H1 (cell line): ENCODE results near the gene PRSS2. TPM values are rescaled to one million over a fixed set of nuclear protein-coding genes. Genes with fewer than 3 reads are reported as not detected.
A peak's percentile ranks its signal among the peaks of the same experiment; 100 is the strongest.

Experiments used
- EGR1 ChIP-seq: IDR thresholded peaks from 2 replicates; pipeline ENCODE4 v1.6.1; 2011; ENCODE audit warnings: low read depth, low read length, borderline replicate concordance
- NANOG ChIP-seq: IDR thresholded peaks from 2 replicates; pipeline ENCODE4 v1.6.1; 2011; ENCODE audit warnings: low read length, low read depth, mild to moderate bottlenecking, inconsistent platforms; ENCODE audit not compliant: insufficient read depth, poor library complexity, severe bottlenecking
- POLR2AphosphoS5 ChIP-seq: IDR thresholded peaks from 2 replicates; pipeline ENCODE4 v1.6.1; 2011; ENCODE audit warnings: low read depth, low read length
- RBBP5 ChIP-seq: IDR thresholded peaks from 2 replicates; pipeline ENCODE4 v1.7.1; 2012; ENCODE audit warnings: low read depth, mild to moderate bottlenecking, inconsistent platforms, low read length, moderate library complexity, borderline replicate concordance
- SIN3A ChIP-seq, 2 experiments: IDR thresholded peaks in 1 of 2; conservative IDR thresholded peaks in 1 of 2; 2 replicates each; pipeline ENCODE4 v1.6.1; 2011 to 2012; ENCODE audit warnings: low read length in 2 of 2, improper control_type of control experiment in 1 of 2, low read depth in 1 of 2, mild to moderate bottlenecking in 1 of 2
- SP4 ChIP-seq: IDR thresholded peaks from 2 replicates; pipeline ENCODE4 v1.6.1; 2012; ENCODE audit warnings: low read length, inconsistent platforms
- TAF1 ChIP-seq: IDR thresholded peaks from 2 replicates; pipeline ENCODE4 v1.6.1; 2011; ENCODE audit warnings: mild to moderate bottlenecking, low read depth, low read length
- TEAD4 ChIP-seq: IDR thresholded peaks from 2 replicates; pipeline ENCODE4 v1.6.1; 2012; ENCODE audit warnings: low read depth, low read length, inconsistent platforms, mixed read lengths
- polyA plus RNA-seq, 7 experiments: library from polyadenylated mRNA; depleted of rRNA in 3 of 7; stranded (reverse) in 5 of 7; unstranded in 2 of 7; fragments of >200 nt in 5 of 7; fragments of 200-250 nt in 2 of 7; gene quantifications; 1 replicate in 5 of 7; 2 replicates in 1 of 7; 4 replicates in 1 of 7; pipeline versions ENCODE4 v1.2.1 to v1.2.3, GENCODE V29; 2011 to 2013; ENCODE audit warnings: missing spikeins in 2 of 7, mixed read lengths in 2 of 7
- total RNA-seq: library from RNA; stranded (reverse); fragmentation: NEBNext Ultra II Directional; extraction: Animal tissue kit (Norgen Biotek cat#: 25700); gene quantifications from 2 replicates; pipeline ENCODE4 v1.2.1, GENCODE V29; 2021

PRSS2 gene
- total and polyA plus RNA-seq, 2 of the 8 experiments (the other 6 are each of a cell fraction or from before 2014, with no cell fraction given) = not detected

GRCh38 chr7:142795339-142795863, 24.6 kb downstream of the PRSS2 start (continued):
- TF ChIP-seq NANOG (peak; percentile 57), TEAD4 (0 out of 2 replicates have a peak, but pooled peaks have one; percentile 36), SIN3A (conservative IDR thresholded peaks at IDR 0.05 in 1 of 2, IDR thresholded peaks at IDR 0.05 in 1 of 2; ENCODE audit: low read depth in 1 of 2, low read length in 2 of 2) (peak in 1 of 2 experiments; percentile 26; a peak in 1 of 4 replicates), EGR1 (no peak), TAF1 (0 out of 2 replicates have a peak, but pooled peaks have one; percentile 55), SP4 (no peak), RBBP5 (no peak), POLR2AphosphoS5 (peak; percentile 66)
